Measurements from ENCODE around the gene HYKK. TPM values are rescaled to one million over a fixed set of nuclear protein-coding genes. Genes with fewer than 3 reads are reported as not detected.

The HYKK gene
- total RNA-seq, 1 experiment from 2014 or later = 6.9 TPM

GRCh38 chr15:78550194-78550593, 42.8 kb downstream of the HYKK start:
- H2AFZ ChIP-seq = no peak overlapping the region
- no peak for TF ChIP-seq EZH2 (IDR thresholded peaks at IDR 0.05; ENCODE audit: low read depth)
- TF ChIP-seq, protein P1, sequence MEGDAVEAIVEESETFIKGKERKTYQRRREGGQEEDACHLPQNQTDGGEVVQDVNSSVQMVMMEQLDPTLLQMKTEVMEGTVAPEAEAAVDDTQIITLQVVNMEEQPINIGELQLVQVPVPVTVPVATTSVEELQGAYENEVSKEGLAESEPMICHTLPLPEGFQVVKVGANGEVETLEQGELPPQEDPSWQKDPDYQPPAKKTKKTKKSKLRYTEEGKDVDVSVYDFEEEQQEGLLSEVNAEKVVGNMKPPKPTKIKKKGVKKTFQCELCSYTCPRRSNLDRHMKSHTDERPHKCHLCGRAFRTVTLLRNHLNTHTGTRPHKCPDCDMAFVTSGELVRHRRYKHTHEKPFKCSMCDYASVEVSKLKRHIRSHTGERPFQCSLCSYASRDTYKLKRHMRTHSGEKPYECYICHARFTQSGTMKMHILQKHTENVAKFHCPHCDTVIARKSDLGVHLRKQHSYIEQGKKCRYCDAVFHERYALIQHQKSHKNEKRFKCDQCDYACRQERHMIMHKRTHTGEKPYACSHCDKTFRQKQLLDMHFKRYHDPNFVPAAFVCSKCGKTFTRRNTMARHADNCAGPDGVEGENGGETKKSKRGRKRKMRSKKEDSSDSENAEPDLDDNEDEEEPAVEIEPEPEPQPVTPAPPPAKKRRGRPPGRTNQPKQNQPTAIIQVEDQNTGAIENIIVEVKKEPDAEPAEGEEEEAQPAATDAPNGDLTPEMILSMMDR (conservative IDR thresholded peaks at IDR 0.05) = no peak
- ChIA-PET CTCF (no interaction called here), POLR2A (ENCODE audit: unreplicated experiment) (interaction anchor here (0.6 kb wide), 1 partner anchor 16 kb away, joined by 4 read pairs; no protein-coding TSS in a partner anchor)
- BruUV-seq (replicated peaks) = no TSS peak
- H3K36me3 ChIP-seq (ENCODE audit: low read depth) = peaks cover 30% of the 10 kb centered on the region
- H3F3A ChIP-seq (ENCODE audit: insufficient read depth, low read depth) = peaks cover 25% of the 10 kb centered on the region; the same call in 1 of the 2 replicates
- H3K9me3 ChIP-seq (ENCODE audit: insufficient read depth, low read depth) = no peaks in the 10 kb centered on the region
- DNase-seq = no peak
- H3K4me3 ChIP-seq = no peak overlapping the region
- no peaks in the 10 kb centered on the region for H3K4me1 ChIP-seq (replicated peaks; ENCODE audit: insufficient read depth)
- no peaks in the 10 kb centered on the region for H3K79me2 ChIP-seq (ENCODE audit: low read depth)
- H4K20me1 ChIP-seq (ENCODE audit: insufficient read depth) = no peaks in the 10 kb centered on the region; the same call in 1 of the 2 replicates
- H3K9me2 ChIP-seq (ENCODE audit: insufficient read depth) = no peaks in the 10 kb centered on the region
- no peak overlapping the region for H3K4me2 ChIP-seq
- no peaks in the 10 kb centered on the region for H3K27me3 ChIP-seq (ENCODE audit: insufficient read depth, low read depth)
- intact Hi-C loops (cut with micrococcal nuclease; ENCODE audit: unreplicated experiment) = no loop called here
- H3K27ac ChIP-seq = no peak overlapping the region

- H3K27ac ChIP-seq = no peak overlapping the region
- no peaks in the 10 kb centered on the region for H3K9me2 ChIP-seq (ENCODE audit: insufficient read depth)
- H4K20me1 ChIP-seq (ENCODE audit: insufficient read depth) = no peaks in the 10 kb centered on the region; the same call in 1 of the 2 replicates
- no peak overlapping the region for H2AFZ ChIP-seq
- no peaks in the 10 kb centered on the region for H3K79me2 ChIP-seq (ENCODE audit: low read depth)
- no peak overlapping the region for H3K4me2 ChIP-seq
- CTCF ChIA-PET = no interaction called here
- no TSS peak for BruUV-seq (replicated peaks)
- DNase-seq = no peak
- H3K4me1 ChIP-seq (replicated peaks; ENCODE audit: insufficient read depth) = no peaks in the 10 kb centered on the region
- no peaks in the 10 kb centered on the region for H3K27me3 ChIP-seq (ENCODE audit: insufficient read depth, low read depth)
- H3F3A ChIP-seq (ENCODE audit: insufficient read depth, low read depth) = peaks cover 25% of the 10 kb centered on the region; the same call in 1 of the 2 replicates
- H3K4me3 ChIP-seq = no peak overlapping the region
- no peak for TF ChIP-seq EZH2 (IDR thresholded peaks at IDR 0.05; ENCODE audit: low read depth)
- TF ChIP-seq, protein P1 (conservative IDR thresholded peaks at IDR 0.05) = no peak
- H3K9me3 ChIP-seq (ENCODE audit: insufficient read depth, low read depth) = no peaks in the 10 kb centered on the region
- intact Hi-C loops (cut with micrococcal nuclease; ENCODE audit: unreplicated experiment) = no loop called here
- peaks cover 26% of the 10 kb centered on the region for H3K36me3 ChIP-seq (ENCODE audit: low read depth)
- POLR2A ChIA-PET (ENCODE audit: unreplicated experiment) = no interaction called here
Observed at GRCh38 chr15:78550815-78551214, 43.4 kb downstream of the HYKK start.

DNA sequence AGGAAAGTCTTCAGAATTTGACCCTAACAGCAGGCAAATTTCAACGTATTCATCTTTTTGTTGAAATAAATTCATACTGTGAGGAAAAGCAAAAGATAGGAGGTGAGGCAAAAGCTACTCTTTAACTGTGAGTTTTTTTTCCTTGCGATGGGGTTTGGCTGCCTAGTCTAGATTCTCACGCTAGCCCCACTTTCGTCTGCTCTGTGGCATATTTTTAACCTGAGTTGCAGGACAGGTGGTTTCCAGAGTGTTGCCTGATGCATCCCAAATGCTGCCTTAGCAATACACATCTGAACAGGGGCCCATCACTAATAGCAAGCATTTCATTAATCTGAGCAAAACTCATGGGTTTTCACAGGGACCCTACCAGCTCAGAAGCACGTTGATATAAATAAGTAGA, 44.5 kb downstream of the HYKK start:
- TF ChIP-seq, protein P1 (conservative IDR thresholded peaks at IDR 0.05) = no peak
- no peak for TF ChIP-seq EZH2 (IDR thresholded peaks at IDR 0.05; ENCODE audit: low read depth)
- Histone ChIP-seq H3K9me3 (ENCODE audit: insufficient read depth, low read depth) (no peaks in the 10 kb centered on the region), H3K36me3 (ENCODE audit: low read depth) (peaks cover 26% of the 10 kb centered on the region), H3K27ac (no peak overlapping the region), H3K4me3 (no peak overlapping the region), H3K27me3 (ENCODE audit: insufficient read depth, low read depth) (no peaks in the 10 kb centered on the region), H3F3A (ENCODE audit: insufficient read depth, low read depth) (peaks cover 25% of the 10 kb centered on the region; the same call in 1 of the 2 replicates), H3K4me2 (no peak overlapping the region), H4K20me1 (ENCODE audit: insufficient read depth) (no peaks in the 10 kb centered on the region; the same call in 1 of the 2 replicates), H2AFZ (no peak overlapping the region), H3K4me1 (replicated peaks; ENCODE audit: insufficient read depth) (no peaks in the 10 kb centered on the region), H3K9me2 (ENCODE audit: insufficient read depth) (no peaks in the 10 kb centered on the region), H3K79me2 (ENCODE audit: low read depth) (no peaks in the 10 kb centered on the region)
- ChIA-PET CTCF (no interaction called here), POLR2A (ENCODE audit: unreplicated experiment) (interaction anchor here (0.7 kb wide), 1 partner anchor 9 kb away, joined by 3 read pairs; no protein-coding TSS in a partner anchor)
- no TSS peak for BruUV-seq (replicated peaks)
- DNase-seq = no peak
- intact Hi-C loops (cut with micrococcal nuclease; ENCODE audit: unreplicated experiment) = no loop called here

All from PC-9 (cell line).